Type B pancreatic cell (in vitro differentiated cells): Measurements from ENCODE around the gene TIMM29. TPM values are rescaled to one million over a fixed set of nuclear protein-coding genes. Genes with fewer than 3 reads are reported as not detected.

Experiments used
- DNase-seq: peaks from one replicate; pipeline ENCODE4 v3.0.0; 2021; ENCODE audit warnings: mixed read lengths; ENCODE audit not compliant: unreplicated experiment; ENCODE audit errors: extremely low spot score
- H3K27ac Mint-ChIP-seq: 2 replicates; pipeline ENCODE4 v1.8.0; 2021; ENCODE audit warnings: mild to moderate bottlenecking, mixed read lengths
- H3K27me3 Mint-ChIP-seq: 2 replicates; pipeline ENCODE4 v1.8.0; 2021; ENCODE audit warnings: mixed read lengths
- H3K36me3 Mint-ChIP-seq: 2 replicates; pipeline ENCODE4 v1.8.0; 2021; ENCODE audit warnings: mixed read lengths
- H3K4me1 Mint-ChIP-seq: one replicate; pipeline ENCODE4 v1.8.0; 2021; ENCODE audit warnings: mixed read lengths; ENCODE audit not compliant: unreplicated experiment
- H3K4me3 Mint-ChIP-seq: 2 replicates; pipeline ENCODE4 v1.8.0; 2021; ENCODE audit warnings: mild to moderate bottlenecking, mixed read lengths
- H3K9me3 Mint-ChIP-seq: 2 replicates; pipeline ENCODE4 v1.8.0; 2021; ENCODE audit warnings: mixed read lengths
- CTCF ChIP-seq: fragments of 200-600 bp; sonication (generic); conservative IDR thresholded peaks from 2 replicates; pipeline ENCODE4 v1.5.0; 2021; ENCODE audit warnings: antibody characterized with exemption, mild to moderate bottlenecking
- total RNA-seq: library from RNA; stranded (reverse); gene quantifications from 2 replicates; pipeline ENCODE4 v1.2.1, GENCODE V29; 2021; ENCODE audit warnings: low replicate concordance

TIMM29 gene
- total RNA-seq, 1 donor from 2014 or later = 31.8 TPM

DNA sequence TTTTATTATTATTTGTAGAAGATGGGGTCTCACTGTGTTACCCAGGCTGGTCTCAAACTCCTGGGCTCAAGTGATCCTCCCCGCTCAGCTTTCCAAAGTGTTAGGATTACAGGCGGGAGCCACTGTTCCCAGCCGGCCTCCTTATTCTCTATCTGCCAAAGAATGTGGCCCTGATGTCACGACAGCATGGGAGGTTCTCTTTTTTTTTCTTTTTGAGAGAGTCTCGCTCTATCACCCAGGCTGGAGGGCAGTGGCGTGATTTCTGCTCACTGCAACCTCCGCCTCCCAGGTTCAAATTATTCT lies 33.7 kb upstream of the TIMM29 start:
- no peak for DNase-seq
- Mint-ChIP-seq H3K9me3 (no peaks in the 10 kb centered on the region), H3K36me3 (peaks cover 3% of the 10 kb centered on the region), H3K27ac (peak overlapping the region; percentile 87), H3K27me3 (no peaks in the 10 kb centered on the region), H3K4me1 (peaks cover 38% of the 10 kb centered on the region), H3K4me3 (peak overlapping the region; percentile 44)
- no peak for TF ChIP-seq CTCF

GRCh38 chr19:10895363-10895762 lies 33.2 kb upstream of the TIMM29 start:
- Mint-ChIP-seq H3K27me3 (no peaks in the 10 kb centered on the region), H3K4me1 (peaks cover 38% of the 10 kb centered on the region), H3K4me3 (no peak overlapping the region), H3K27ac (peak overlapping the region; percentile 87), H3K36me3 (peaks cover 3% of the 10 kb centered on the region), H3K9me3 (no peaks in the 10 kb centered on the region)
- no peak for TF ChIP-seq CTCF
- no peak for DNase-seq

GRCh38 chr19:10895920-10896319 lies 32.7 kb upstream of the TIMM29 start:
- no peak for DNase-seq
- Mint-ChIP-seq H3K9me3 (no peaks in the 10 kb centered on the region), H3K27ac (peak overlapping the region; percentile 85), H3K4me1 (peaks cover 38% of the 10 kb centered on the region), H3K36me3 (peaks cover 3% of the 10 kb centered on the region), H3K27me3 (no peaks in the 10 kb centered on the region), H3K4me3 (no peak overlapping the region)
- TF ChIP-seq CTCF = no peak

- H3K9me3 Mint-ChIP-seq = no peaks in the 10 kb centered on the region
- DNase-seq = no peak
- H3K4me3 Mint-ChIP-seq = peak overlapping the region; percentile 55
- H3K36me3 Mint-ChIP-seq = peaks cover 3% of the 10 kb centered on the region
- no peak for TF ChIP-seq CTCF
- H3K27me3 Mint-ChIP-seq = no peaks in the 10 kb centered on the region
- H3K4me1 Mint-ChIP-seq = peaks cover 32% of the 10 kb centered on the region
- H3K27ac Mint-ChIP-seq = peak overlapping the region; percentile 85
These were observed 31.6 kb upstream of the TIMM29 start for GRCh38 chr19:10896851-10897526.

DNA sequence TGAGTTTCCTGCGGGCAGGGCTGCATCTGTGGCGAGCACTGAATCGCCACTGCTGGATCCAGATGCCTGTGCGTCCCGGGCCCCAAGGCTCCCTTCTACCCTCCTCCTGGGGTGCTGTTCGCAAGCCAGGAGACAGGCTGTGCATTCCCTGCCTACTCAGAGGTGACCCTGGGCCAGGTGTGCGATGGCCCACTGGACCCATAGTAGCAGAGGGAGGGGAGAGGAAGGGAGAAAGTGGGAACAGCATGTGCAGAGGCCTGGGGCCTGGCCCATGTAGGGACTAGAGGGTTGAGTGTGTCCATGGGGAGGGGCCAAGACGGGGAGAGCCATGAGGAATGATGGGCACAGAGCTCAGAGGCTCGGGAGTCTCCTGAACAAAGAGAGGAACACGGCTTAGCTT lies 30.0 kb upstream of the TIMM29 start:
- Mint-ChIP-seq H3K9me3 (no peaks in the 10 kb centered on the region), H3K4me3 (no peak overlapping the region), H3K27me3 (no peaks in the 10 kb centered on the region), H3K27ac (peak overlapping the region; percentile 88), H3K36me3 (peaks cover 11% of the 10 kb centered on the region), H3K4me1 (peaks cover 27% of the 10 kb centered on the region)
- TF ChIP-seq CTCF = no peak
- DNase-seq = no peak
